Fibroblast of lung (primary cell): Measurements from ENCODE around the gene ACAD10. TPM values are rescaled to one million over a fixed set of nuclear protein-coding genes. Genes with fewer than 3 reads are reported as not detected.

Experiments used
- DNase-seq, 2 donors: peaks; one replicate each; pipeline versions ENCODE4 v3.0.0 to v3.0.0-alpha.2; 2010; ENCODE audit warnings: low read depth in 2 of 2
- H2AFZ ChIP-seq: 2 replicates; pipeline ENCODE4 v1.5.1; 2012; ENCODE audit warnings: low read length, control low read depth, inconsistent platforms
- H3K27ac ChIP-seq: 2 replicates; pipeline ENCODE4 v1.5.1; 2011; ENCODE audit warnings: low read length, control low read depth; ENCODE audit not compliant: insufficient read depth
- H3K27me3 ChIP-seq: 2 replicates; pipeline ENCODE4 v1.5.1; 2011; ENCODE audit warnings: mild to moderate bottlenecking, low read length; ENCODE audit not compliant: control insufficient read depth, insufficient read depth
- H3K36me3 ChIP-seq: 2 replicates; pipeline ENCODE4 v1.5.1; 2011; ENCODE audit warnings: low read length; ENCODE audit not compliant: control insufficient read depth, insufficient read depth
- H3K4me1 ChIP-seq: 2 replicates; pipeline ENCODE4 v1.5.1; 2011; ENCODE audit warnings: low read length; ENCODE audit not compliant: control insufficient read depth, insufficient read depth; ENCODE audit errors: extremely low read depth
- H3K4me2 ChIP-seq: 2 replicates; pipeline ENCODE4 v1.5.1; 2011; ENCODE audit warnings: low read length, control low read depth; ENCODE audit not compliant: insufficient read depth; ENCODE audit errors: extremely low read depth
- H3K4me3 ChIP-seq, 4 experiments: fragments of 200-600 bp in 1 of 4; sonication (generic) in 1 of 4; replicated peaks in 1 of 4; 2 replicates each; pipeline ENCODE4 v1.5.1; 2011 to 2016; ENCODE audit warnings: low read length in 4 of 4, low read depth in 3 of 4, mild to moderate bottlenecking in 3 of 4, control low read depth in 2 of 4, inconsistent platforms in 1 of 4, mixed read lengths in 1 of 4; ENCODE audit not compliant: insufficient read depth in 1 of 4; ENCODE audit errors: control extremely low read depth in 1 of 4
- H3K79me2 ChIP-seq: 2 replicates; pipeline ENCODE4 v1.5.1; 2012; ENCODE audit warnings: mild to moderate bottlenecking, low read length, inconsistent platforms; ENCODE audit not compliant: control insufficient read depth, insufficient read depth
- H3K9ac ChIP-seq: 2 replicates; pipeline ENCODE4 v1.5.1; 2011; ENCODE audit warnings: mild to moderate bottlenecking, low read length, control low read depth; ENCODE audit not compliant: insufficient read depth
- H3K9me3 ChIP-seq: 2 replicates; pipeline ENCODE4 v1.5.1; 2012; ENCODE audit warnings: low read depth, low read length; ENCODE audit not compliant: control insufficient read depth, insufficient read depth
- H4K20me1 ChIP-seq: 2 replicates; pipeline ENCODE4 v1.5.1; 2011; ENCODE audit warnings: low read length; ENCODE audit not compliant: control insufficient read depth, insufficient read depth; ENCODE audit errors: extremely low read depth
- EZH2 ChIP-seq: IDR thresholded peaks from 2 replicates; pipeline ENCODE4 v1.5.1; 2012; ENCODE audit warnings: low read length, control low read depth, mild to moderate bottlenecking; ENCODE audit errors: missing control alignments
- polyA plus RNA-seq, 2 donors: library from polyadenylated mRNA; depleted of rRNA in 1 of 2; stranded (reverse) in 1 of 2; unstranded in 1 of 2; fragments of >200 nt; gene quantifications; 2 replicates each; pipeline ENCODE4 v1.2.1, GENCODE V29; 2011 to 2012; ENCODE audit warnings: missing spikeins in 1 of 2
- total RNA-seq: library from RNA; depleted of rRNA; stranded (reverse); fragments of >200 nt; gene quantifications from 2 replicates; pipeline ENCODE4 v1.2.1, GENCODE V29; 2014
- TF ChIP-seq, protein P1 (sequence below), 2 donors: IDR thresholded peaks in 1 of 2; conservative IDR thresholded peaks in 1 of 2; 1 replicate in 1 of 2; 2 replicates in 1 of 2; pipeline ENCODE4 v1.5.1; 2011 to 2012; ENCODE audit warnings: low read length in 2 of 2, control low read depth in 1 of 2, inconsistent platforms in 1 of 2, low read depth in 1 of 2, mild to moderate bottlenecking in 1 of 2

Gene ACAD10
- total and polyA plus RNA-seq, 2 donors (not counting 1 experiment from before 2014, with no cell fraction given), result 11.2 to 19.8 TPM

DNA sequence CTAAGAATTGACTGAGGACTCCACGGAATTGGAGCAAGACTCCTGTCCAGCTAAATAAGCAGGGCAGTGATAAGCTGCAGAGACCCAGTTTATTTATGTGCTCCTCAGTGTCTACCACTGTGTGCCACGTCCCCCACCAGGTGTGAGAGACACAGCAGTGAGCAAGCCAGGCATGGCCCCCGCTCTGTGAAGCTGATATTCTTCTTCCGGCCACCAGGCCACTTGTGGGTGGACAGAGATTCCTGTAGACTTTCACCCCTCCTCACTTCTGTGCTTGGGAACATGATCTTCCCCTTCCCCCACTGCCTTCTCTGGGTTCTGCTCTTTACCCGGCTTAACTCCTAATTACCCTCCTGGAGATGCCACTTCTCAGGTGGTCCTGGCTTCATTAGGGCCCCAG is 21.4 kb upstream of the ACAD10 start:
- H3K36me3 ChIP-seq, result peaks cover 6% of the 10 kb centered on the region
- no peaks in the 10 kb centered on the region for H3K9me3 ChIP-seq
- H3K27ac ChIP-seq, result no peak overlapping the region
- no peaks in the 10 kb centered on the region for H3K27me3 ChIP-seq
- H3K4me2 ChIP-seq, result no peak overlapping the region
- no peaks in the 10 kb centered on the region for H4K20me1 ChIP-seq
- H3K79me2 ChIP-seq, result no peaks in the 10 kb centered on the region
- H3K4me1 ChIP-seq, result no peaks in the 10 kb centered on the region
- H3K4me3 ChIP-seq, result no peak overlapping the region
- no peak overlapping the region for H3K9ac ChIP-seq
- no peak overlapping the region for H2AFZ ChIP-seq
- no peak for DNase-seq
- TF ChIP-seq EZH2, result no peak
- TF ChIP-seq, protein P1, sequence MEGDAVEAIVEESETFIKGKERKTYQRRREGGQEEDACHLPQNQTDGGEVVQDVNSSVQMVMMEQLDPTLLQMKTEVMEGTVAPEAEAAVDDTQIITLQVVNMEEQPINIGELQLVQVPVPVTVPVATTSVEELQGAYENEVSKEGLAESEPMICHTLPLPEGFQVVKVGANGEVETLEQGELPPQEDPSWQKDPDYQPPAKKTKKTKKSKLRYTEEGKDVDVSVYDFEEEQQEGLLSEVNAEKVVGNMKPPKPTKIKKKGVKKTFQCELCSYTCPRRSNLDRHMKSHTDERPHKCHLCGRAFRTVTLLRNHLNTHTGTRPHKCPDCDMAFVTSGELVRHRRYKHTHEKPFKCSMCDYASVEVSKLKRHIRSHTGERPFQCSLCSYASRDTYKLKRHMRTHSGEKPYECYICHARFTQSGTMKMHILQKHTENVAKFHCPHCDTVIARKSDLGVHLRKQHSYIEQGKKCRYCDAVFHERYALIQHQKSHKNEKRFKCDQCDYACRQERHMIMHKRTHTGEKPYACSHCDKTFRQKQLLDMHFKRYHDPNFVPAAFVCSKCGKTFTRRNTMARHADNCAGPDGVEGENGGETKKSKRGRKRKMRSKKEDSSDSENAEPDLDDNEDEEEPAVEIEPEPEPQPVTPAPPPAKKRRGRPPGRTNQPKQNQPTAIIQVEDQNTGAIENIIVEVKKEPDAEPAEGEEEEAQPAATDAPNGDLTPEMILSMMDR (conservative IDR thresholded peaks at IDR 0.05 in 1 of 2, IDR thresholded peaks at IDR 0.05 in 1 of 2; ENCODE audit: low read depth in 1 of 2, low read length in 2 of 2), result no peak

DNA sequence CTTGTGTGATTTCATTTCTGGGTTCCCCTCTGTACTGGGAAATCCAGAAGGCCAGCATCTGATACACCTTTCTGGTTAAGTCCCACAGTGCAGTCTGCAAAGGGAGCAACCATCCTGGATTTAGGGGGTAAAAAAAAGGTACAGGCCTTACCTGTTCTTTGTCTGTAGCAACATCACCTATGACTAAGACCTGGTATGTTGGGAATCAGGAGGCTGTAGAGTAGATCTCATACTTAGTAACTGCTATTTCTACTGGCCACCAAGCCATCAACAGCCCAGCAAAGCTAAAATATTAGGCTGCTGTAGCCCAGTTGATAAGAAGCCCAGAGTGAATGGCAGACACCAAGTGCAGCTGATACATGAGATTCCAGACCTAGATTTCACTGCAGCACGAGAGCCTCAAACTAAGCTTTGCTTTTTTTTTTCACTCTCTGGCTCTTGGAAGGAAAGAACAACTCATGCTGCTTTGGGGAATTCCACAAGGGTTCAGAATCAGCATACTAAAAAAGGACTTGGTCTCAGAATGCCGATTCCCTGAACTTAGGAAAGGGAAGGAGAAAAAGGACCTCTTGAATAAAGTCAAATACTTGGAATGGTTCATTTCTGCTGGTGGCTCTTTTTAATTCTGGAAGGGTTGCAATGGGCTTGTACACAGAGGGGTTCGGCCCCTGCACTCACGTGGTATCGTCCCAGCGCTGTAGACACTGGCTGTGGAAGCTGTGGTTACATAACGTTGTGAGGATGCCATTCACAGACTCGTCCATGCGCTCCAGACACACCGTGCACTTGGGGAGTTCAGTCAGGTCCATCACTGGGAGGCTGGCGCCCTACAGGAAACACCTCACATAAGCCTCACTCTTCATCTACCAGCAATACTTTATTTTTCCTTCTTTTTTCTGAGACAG is 20.6 kb upstream of the ACAD10 start:
- Histone ChIP-seq H3K4me2 (no peak overlapping the region), H3K4me1 (no peaks in the 10 kb centered on the region), H3K27me3 (no peaks in the 10 kb centered on the region), H3K79me2 (no peaks in the 10 kb centered on the region), H2AFZ (no peak overlapping the region), H3K9me3 (no peaks in the 10 kb centered on the region), H3K9ac (no peak overlapping the region), H4K20me1 (no peaks in the 10 kb centered on the region), H3K27ac (no peak overlapping the region), H3K36me3 (peaks cover 6% of the 10 kb centered on the region), H3K4me3 (no peak overlapping the region)
- TF ChIP-seq EZH2, result no peak
- TF ChIP-seq, protein P1 (conservative IDR thresholded peaks at IDR 0.05 in 1 of 2, IDR thresholded peaks at IDR 0.05 in 1 of 2; ENCODE audit: low read depth in 1 of 2, low read length in 2 of 2), result no peak
- DNase-seq, result no peak

DNA sequence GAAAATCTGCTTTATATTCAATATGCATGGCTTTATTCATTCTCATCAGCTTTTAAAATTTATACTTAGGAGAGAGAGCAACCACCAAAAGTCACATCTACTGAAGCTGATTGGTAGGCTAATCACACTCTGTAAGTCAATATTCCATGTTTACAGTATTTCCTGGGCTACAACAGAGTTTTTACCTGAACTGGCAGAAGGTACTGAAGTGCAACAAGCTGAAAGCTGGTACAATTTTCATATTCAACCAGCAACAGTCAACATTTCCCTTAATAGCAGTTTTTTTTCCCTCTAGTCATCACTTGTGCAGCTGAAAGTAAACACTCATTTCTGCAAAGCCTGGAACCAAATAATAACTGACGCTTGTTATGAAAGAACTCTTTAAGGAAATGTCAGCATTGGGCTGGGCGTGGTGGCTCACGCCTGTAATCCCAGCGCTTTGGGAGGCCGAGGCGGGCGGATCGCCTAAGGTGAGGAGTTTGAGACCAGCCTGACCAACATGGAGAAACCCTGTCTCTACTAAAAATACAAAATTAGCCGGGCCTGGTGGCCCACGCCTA is 13.0 kb upstream of the ACAD10 start:
- TF ChIP-seq, protein P1 (conservative IDR thresholded peaks at IDR 0.05 in 1 of 2, IDR thresholded peaks at IDR 0.05 in 1 of 2; ENCODE audit: low read depth in 1 of 2, low read length in 2 of 2), result no peak
- TF ChIP-seq EZH2, result no peak
- H3K9ac ChIP-seq, result no peak overlapping the region
- H4K20me1 ChIP-seq, result no peaks in the 10 kb centered on the region
- H2AFZ ChIP-seq, result no peak overlapping the region
- no peaks in the 10 kb centered on the region for H3K79me2 ChIP-seq
- DNase-seq, result no peak
- peaks cover 8% of the 10 kb centered on the region for H3K36me3 ChIP-seq
- no peaks in the 10 kb centered on the region for H3K4me1 ChIP-seq
- no peak overlapping the region for H3K4me3 ChIP-seq
- H3K4me2 ChIP-seq, result no peak overlapping the region
- no peak overlapping the region for H3K27ac ChIP-seq
- no peaks in the 10 kb centered on the region for H3K27me3 ChIP-seq
- no peaks in the 10 kb centered on the region for H3K9me3 ChIP-seq
